ENCODE measurements around the gene AHDC1.

DNA sequence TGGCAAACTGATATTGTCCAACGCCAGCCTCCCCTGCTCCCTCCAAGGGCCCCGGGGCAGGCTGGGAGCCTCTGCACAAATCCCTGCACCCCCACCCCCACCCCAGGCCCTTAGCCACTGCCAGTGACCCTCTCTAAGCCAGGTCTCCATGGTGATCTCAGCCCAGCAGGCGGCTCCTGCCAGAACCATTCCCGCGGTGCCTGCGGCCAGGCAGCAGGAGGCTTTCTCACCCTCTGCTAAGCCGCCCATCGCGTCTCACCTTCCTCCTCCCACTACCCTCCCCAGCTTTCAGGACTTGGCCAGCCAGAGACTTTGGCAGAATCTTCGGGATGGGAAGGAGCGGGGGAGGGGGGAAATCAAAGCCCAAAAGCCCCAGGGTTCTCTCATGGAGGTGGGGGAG lies 67.2 kb downstream of the AHDC1 start:
- TF ChIP-seq EZH2 (IDR thresholded peaks at IDR 0.05; ENCODE audit: borderline replicate concordance) (no peak), EZH2phosphoT487 (IDR thresholded peaks at IDR 0.05; ENCODE audit: low read depth, severe bottlenecking, unreplicated experiment) (no peak)
- TF ChIP-seq, protein P1, sequence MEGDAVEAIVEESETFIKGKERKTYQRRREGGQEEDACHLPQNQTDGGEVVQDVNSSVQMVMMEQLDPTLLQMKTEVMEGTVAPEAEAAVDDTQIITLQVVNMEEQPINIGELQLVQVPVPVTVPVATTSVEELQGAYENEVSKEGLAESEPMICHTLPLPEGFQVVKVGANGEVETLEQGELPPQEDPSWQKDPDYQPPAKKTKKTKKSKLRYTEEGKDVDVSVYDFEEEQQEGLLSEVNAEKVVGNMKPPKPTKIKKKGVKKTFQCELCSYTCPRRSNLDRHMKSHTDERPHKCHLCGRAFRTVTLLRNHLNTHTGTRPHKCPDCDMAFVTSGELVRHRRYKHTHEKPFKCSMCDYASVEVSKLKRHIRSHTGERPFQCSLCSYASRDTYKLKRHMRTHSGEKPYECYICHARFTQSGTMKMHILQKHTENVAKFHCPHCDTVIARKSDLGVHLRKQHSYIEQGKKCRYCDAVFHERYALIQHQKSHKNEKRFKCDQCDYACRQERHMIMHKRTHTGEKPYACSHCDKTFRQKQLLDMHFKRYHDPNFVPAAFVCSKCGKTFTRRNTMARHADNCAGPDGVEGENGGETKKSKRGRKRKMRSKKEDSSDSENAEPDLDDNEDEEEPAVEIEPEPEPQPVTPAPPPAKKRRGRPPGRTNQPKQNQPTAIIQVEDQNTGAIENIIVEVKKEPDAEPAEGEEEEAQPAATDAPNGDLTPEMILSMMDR (IDR thresholded peaks at IDR 0.05; ENCODE audit: poor library complexity) = no peak
